ENCODE results near the gene MIR17HG.
"Not testable (repeated sequence)": the region's sequence is repeated elsewhere in the genome, so short reads cannot be mapped to it uniquely, and the experiment has no call there.

MIR17HG gene

GRCh38 chr13:91347202-91347995, at the start of gene MIR17HG:
Gene MIR17HG, plus strand, starts transcription at chr13:91347687.
- FAIRE-seq (peak; percentile 73), DNase-seq (ENCODE audit: extremely low spot score, insufficient read length, low read depth) (peak; percentile 59)

GRCh38 chr13:91298060-91298459, 49.4 kb upstream of the MIR17HG start:
- no peak for FAIRE-seq

DNA sequence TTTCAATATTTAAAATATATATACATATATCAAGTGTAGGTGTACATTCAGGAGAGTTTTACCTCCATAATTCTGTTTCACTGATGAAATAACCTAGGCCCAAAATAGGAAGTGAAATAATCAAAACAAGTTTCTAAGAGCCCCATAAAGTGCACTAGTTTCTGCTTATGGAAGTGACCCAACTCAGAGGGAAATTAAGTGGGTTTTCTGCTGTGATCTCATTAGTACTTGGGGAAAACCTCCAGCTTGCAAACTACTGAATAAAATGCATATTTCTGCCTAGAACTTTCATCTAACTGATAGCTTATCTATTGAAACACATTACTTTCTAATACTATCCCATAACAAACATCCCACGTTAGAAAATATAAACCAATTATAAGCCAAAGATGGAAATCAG, 45.4 kb upstream of the MIR17HG start:
- FAIRE-seq: peak; percentile 15

More at GRCh38 chr13:91298060-91298459, 49.4 kb upstream of the MIR17HG start:
- no peak for DNase-seq (ENCODE audit: extremely low spot score, insufficient read length, low read depth)

GRCh38 chr13:91303031-91303430, 44.5 kb upstream of the MIR17HG start:
- DNase-seq (ENCODE audit: extremely low spot score, insufficient read length, low read depth): no peak
- no peak for FAIRE-seq

More for the DNA sequence above, 45.4 kb upstream of the MIR17HG start:
- DNase-seq (ENCODE audit: extremely low spot score, insufficient read length, low read depth): no peak

DNA sequence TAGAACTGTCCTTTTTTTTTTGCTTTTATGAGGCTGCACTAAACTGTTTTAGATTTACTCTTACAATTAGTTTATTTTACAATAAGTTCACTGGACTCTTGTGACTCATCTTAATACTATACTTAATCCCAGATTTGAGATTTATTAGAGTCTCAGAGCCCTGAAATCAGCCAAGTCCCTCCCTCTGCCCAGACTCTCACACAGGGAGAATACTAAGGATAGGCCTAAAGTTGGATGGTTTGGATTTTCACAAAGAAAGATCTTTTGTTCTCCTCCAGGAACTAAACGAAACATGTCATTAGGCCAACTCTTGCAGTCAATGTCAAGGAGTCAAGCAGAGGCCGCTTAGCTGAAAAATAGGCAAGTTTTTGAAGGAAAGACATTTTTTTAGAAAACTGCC, 42.7 kb upstream of the MIR17HG start:
- DNase-seq (ENCODE audit: extremely low spot score, insufficient read length, low read depth) (no peak), FAIRE-seq (no peak)

- FAIRE-seq (no peak), DNase-seq (ENCODE audit: extremely low spot score, insufficient read length, low read depth) (no peak)
Measured at GRCh38 chr13:91305652-91306051, 41.8 kb upstream of the MIR17HG start.

GRCh38 chr13:91307887-91308286, 39.6 kb upstream of the MIR17HG start:
- DNase-seq (ENCODE audit: extremely low spot score, insufficient read length, low read depth): no peak
- no peak for FAIRE-seq

DNA sequence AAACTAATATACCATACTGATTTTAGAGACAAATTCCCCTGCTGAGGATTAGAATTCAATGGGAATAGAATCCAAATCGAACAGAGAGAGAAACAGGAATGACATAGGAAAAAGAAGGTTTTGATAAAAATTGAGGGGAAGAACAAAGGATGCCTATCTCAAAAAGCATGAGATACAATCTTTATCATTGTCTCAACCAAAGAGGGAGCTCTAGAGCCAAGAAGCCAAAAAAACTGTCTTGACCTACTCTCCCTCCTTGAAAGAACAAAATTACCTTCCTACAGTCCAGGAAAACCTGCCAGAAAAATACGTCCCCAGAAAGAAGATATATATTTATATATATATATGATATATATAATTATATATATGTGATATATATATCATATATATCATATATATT, 39.2 kb upstream of the MIR17HG start:
- FAIRE-seq: no peak
- no peak for DNase-seq (ENCODE audit: extremely low spot score, insufficient read length, low read depth)

GRCh38 chr13:91311491-91311890, 36.0 kb upstream of the MIR17HG start:
- DNase-seq (ENCODE audit: extremely low spot score, insufficient read length, low read depth) (no peak), FAIRE-seq (no peak)

DNA sequence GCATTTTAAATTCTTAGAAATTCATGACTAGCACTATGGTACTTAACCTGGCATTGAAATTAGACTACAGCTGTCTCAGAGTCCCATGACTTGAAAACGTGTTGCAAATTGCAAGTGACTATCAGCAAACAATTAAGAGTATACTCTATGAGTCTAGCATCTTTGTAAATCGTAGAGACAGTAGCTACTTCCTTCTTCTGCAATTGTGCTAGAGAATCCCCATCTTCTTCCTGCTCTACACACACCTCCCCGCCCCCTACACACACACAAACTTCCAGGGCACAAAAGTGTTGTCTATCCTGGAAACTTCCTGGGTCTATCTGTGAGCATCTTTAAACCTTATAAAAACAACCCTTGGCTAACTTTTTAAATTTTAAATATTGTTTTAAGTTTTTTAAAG, 35.2 kb upstream of the MIR17HG start:
- no peak for DNase-seq (ENCODE audit: extremely low spot score, insufficient read length, low read depth)

DNA sequence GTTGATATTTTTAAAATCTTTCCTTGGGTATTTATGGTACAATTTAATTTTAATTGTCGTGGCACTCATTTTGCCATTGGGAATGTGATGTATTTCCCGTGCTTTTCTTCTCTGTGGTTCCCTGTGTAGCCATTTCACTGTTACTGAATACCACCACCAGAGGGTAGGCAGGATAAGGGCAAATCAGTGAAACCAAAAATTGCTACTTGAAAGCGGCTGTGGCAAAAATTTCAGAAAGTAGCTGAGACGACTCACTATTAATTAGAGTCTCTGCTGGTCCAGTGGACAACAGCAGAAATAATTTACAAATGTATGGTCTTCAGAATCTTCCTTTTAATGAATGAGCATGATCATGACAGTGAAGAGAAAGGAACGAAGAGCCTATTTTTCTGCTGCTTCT, 34.4 kb upstream of the MIR17HG start:
- FAIRE-seq (peak; percentile 68), DNase-seq (ENCODE audit: extremely low spot score, insufficient read length, low read depth) (no peak)

More for the DNA sequence above, 35.2 kb upstream of the MIR17HG start:
- peak; percentile 63 for FAIRE-seq

DNA sequence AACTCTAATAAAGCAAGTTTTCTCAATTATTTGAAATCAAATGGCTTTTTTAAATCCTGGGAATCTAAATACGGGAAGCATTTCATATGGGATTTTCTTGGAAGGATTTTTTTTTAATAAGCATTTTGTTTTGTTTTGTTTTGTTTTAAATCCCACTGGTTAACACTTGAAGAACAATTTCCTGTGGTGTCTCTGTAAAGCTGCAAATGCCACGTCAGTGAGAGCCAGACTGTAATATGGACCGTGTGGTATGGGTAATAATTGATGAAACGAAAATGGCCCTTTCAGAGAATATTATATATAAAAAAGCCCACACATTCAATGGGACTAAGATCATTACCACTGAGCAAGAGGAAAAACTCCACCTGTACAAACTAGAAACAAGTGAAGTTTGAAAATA, 33.9 kb upstream of the MIR17HG start:
- FAIRE-seq (no peak), DNase-seq (ENCODE audit: extremely low spot score, insufficient read length, low read depth) (no peak)

DNA sequence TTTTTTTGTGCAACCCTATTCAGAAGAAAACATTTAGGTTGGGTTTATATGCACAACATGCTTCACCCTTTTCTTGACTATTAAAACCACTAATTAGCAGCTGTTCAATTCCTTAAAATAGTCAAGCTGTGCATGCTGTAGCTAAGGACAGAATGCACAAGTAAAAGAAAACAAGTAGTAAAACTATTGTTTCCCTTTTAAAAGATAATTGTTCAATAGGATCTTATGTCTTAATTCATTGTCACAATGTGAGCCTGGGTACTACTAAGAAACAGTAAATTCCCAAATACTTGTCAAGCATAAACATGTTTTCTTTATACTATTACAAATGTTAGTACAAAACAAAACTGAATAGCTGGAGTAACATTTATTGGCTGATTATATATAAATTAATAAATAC, 32.6 kb upstream of the MIR17HG start:
- no peak for DNase-seq (ENCODE audit: extremely low spot score, insufficient read length, low read depth)
- no peak for FAIRE-seq

GRCh38 chr13:91318886-91319285, 28.6 kb upstream of the MIR17HG start:
- no peak for DNase-seq (ENCODE audit: extremely low spot score, insufficient read length, low read depth)
- FAIRE-seq: peak; percentile 45

DNA sequence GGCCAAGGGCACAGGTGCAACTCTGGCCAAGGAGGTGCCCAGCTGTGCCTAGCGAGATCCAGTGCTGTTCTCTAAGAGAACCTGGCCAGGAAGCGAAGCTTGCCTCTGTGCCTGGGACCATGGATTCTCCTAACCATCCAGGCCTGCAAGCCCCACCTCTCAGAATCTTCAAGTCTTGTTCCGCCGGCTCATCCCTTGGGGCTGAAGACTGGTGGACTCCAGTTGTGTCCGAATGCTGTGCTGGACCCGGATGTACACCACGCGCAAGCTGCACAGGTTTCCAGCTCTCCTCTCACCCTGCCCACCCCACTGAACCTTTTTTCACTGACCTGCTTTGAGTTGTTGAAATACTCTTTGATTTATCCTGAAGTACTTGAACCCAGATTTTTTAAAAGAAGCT, 27.5 kb upstream of the MIR17HG start:
- FAIRE-seq (no peak), DNase-seq (ENCODE audit: extremely low spot score, insufficient read length, low read depth) (no peak)

DNA sequence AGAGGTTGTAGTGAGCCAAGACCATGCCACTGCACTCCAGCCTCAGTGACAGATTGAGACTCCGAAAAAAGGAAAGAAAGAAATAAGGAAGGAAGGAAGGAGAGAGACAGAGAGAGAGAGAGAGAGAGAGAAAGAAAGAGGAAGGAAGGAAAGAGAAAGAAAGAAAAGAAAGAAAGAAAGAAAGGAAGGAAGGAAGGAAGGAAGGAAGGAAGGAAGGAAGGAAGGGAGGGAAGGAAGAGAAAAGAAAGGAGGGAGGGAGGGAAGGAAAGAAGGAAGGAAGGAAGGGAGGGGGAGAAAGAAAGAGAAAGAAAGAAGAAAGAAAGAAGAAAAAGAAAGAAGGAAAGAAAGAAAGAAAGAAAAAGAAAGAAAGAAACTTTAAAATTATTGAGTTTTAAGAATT, 26.5 kb upstream of the MIR17HG start:
- not testable (repeated sequence) for DNase-seq (ENCODE audit: extremely low spot score, insufficient read length, low read depth); FAIRE-seq

- DNase-seq (ENCODE audit: extremely low spot score, insufficient read length, low read depth) (no peak), FAIRE-seq (no peak)
Measured at GRCh38 chr13:91323349-91323748, 24.1 kb upstream of the MIR17HG start.

GRCh38 chr13:91326146-91326545, 21.3 kb upstream of the MIR17HG start:
- no peak for DNase-seq (ENCODE audit: extremely low spot score, insufficient read length, low read depth)
- no peak for FAIRE-seq

DNA sequence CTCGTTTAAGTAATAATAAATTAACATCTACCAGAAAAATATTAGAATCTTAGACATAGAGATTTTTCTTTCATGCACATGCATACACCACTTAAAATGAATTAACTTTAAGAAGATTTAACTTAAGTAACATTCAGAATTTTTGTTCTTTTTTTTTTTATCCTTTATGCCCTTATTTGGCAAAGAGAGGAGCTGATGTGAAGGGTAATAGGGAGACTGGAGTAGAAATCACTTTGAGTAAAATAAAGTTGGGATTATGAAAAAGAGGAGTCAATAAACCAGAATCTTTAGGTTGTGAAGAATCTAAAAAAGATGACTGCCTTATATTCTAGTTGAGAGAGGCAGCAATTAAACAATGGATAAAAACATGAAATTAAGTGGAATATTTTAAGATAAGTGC, 18.8 kb upstream of the MIR17HG start:
- no peak for FAIRE-seq
- DNase-seq (ENCODE audit: extremely low spot score, insufficient read length, low read depth): no peak

- no peak for DNase-seq (ENCODE audit: extremely low spot score, insufficient read length, low read depth)
- FAIRE-seq: no peak
Measured at GRCh38 chr13:91329733-91330132, 17.8 kb upstream of the MIR17HG start.

- DNase-seq (ENCODE audit: extremely low spot score, insufficient read length, low read depth): no peak
- FAIRE-seq: peak; percentile 70
Measured at GRCh38 chr13:91331047-91331915, 16.2 kb upstream of the MIR17HG start.
